HEK293 (cell line): ENCODE results near the gene MAPT.
"Not testable (repeated sequence)": the region's sequence is repeated elsewhere in the genome, so short reads cannot be mapped to it uniquely, and the experiment has no call there.

Experiments
- CTCF ChIA-PET: fragments of 350-600 bp; formaldehyde crosslinking; extraction: SDS; loops from one replicate; lab custom pipeline; 2021; ENCODE audit warnings: antibody characterized with exemption; lab: Yijun Ruan, JAX
- POLR2A ChIA-PET: fragments of 300-600 bp; formaldehyde crosslinking; extraction: SDS; loops from one replicate; lab custom pipeline; 2020; ENCODE audit warnings: antibody characterized with exemption, inconsistent platforms; lab: Yijun Ruan, JAX
- H3K27ac ChIP-seq: fragments of 200-500 bp; sonication (Bioruptor generic); 2 replicates; pipeline ENCODE4 v1.5.1; 2014; ENCODE audit warnings: low read depth, low read length, control low read depth, inconsistent platforms; ENCODE audit errors: extremely low read depth
- H3K36me3 ChIP-seq, 2 experiments: fragments of 200-500 bp in 1 of 2; sonication (Bioruptor generic) in 1 of 2; 1 replicate in 1 of 2; 2 replicates in 1 of 2; pipeline ENCODE4 v1.5.1; 2014 to 2017; ENCODE audit warnings: inconsistent platforms in 2 of 2, low read length in 2 of 2; ENCODE audit not compliant: control insufficient read depth in 2 of 2, insufficient read depth in 1 of 2
- H3K4me1 ChIP-seq: fragments of 200-500 bp; sonication (Bioruptor generic); 2 replicates; pipeline ENCODE4 v1.5.1; 2014; ENCODE audit warnings: mild to moderate bottlenecking, low read length, inconsistent platforms; ENCODE audit not compliant: control insufficient read depth, insufficient read depth
- H3K4me3 ChIP-seq: 2 replicates; pipeline ENCODE4 v1.5.1; 2011; ENCODE audit warnings: low read depth, mild to moderate bottlenecking, control low read depth, low read length, moderate library complexity
- H3K9me3 ChIP-seq: fragments of 200-500 bp; sonication (Bioruptor generic); 2 replicates; pipeline ENCODE4 v1.5.1; 2014; ENCODE audit warnings: low read depth, low read length, inconsistent platforms; ENCODE audit not compliant: control insufficient read depth, insufficient read depth
- BCL11B ChIP-seq: fragments of 450-650 bp; formaldehyde crosslinking; IDR thresholded peaks from 2 replicates; pipeline ENCODE4 v1.5.1; 2016; ENCODE audit warnings: low read depth, missing biosample characterization, missing genetic modification characterization
- HOXD13 ChIP-seq: sonication (generic); formaldehyde crosslinking; IDR thresholded peaks from 2 replicates; pipeline ENCODE4 v1.8.0; 2022; ENCODE audit warnings: missing genetic modification reagents, borderline replicate concordance
- KLF16 ChIP-seq: fragments of 450-650 bp; formaldehyde crosslinking; IDR thresholded peaks from 2 replicates; pipeline ENCODE4 v1.5.1; 2017; ENCODE audit warnings: missing biosample characterization, missing genetic modification characterization
- KLF9 ChIP-seq: fragments of 450-650 bp; formaldehyde crosslinking; IDR thresholded peaks from 2 replicates; pipeline ENCODE4 v1.5.1; 2016; ENCODE audit warnings: missing biosample characterization, missing genetic modification characterization, low read depth
- MZF1 ChIP-seq: fragments of 450-650 bp; formaldehyde crosslinking; IDR thresholded peaks from 2 replicates; pipeline ENCODE4 v1.5.1; 2017; ENCODE audit warnings: missing biosample characterization, missing genetic modification characterization, borderline replicate concordance
- TRIM28 ChIP-seq: IDR thresholded peaks from 2 replicates; pipeline ENCODE4 v1.6.1; 2011; ENCODE audit warnings: low read length, control low read depth, borderline replicate concordance
- ZBTB20 ChIP-seq: fragments of 450-650 bp; formaldehyde crosslinking; IDR thresholded peaks from 2 replicates; pipeline ENCODE4 v1.5.1; 2016; ENCODE audit warnings: missing biosample characterization, missing genetic modification characterization
- ZIC2 ChIP-seq: fragments of 450-650 bp; formaldehyde crosslinking; IDR thresholded peaks from 2 replicates; pipeline ENCODE4 v1.5.1; 2016; ENCODE audit warnings: missing biosample characterization, missing genetic modification characterization
- ZNF133 ChIP-seq: fragments of 450-650 bp; formaldehyde crosslinking; IDR thresholded peaks from 2 replicates; pipeline ENCODE4 v1.5.1; 2016; ENCODE audit warnings: missing biosample characterization, missing genetic modification characterization
- ZNF214 ChIP-seq: fragments of 450-650 bp; formaldehyde crosslinking; IDR thresholded peaks from 2 replicates; pipeline ENCODE4 v1.5.1; 2017; ENCODE audit warnings: missing biosample characterization, mild to moderate bottlenecking, missing genetic modification characterization, borderline replicate concordance
- ZNF274 ChIP-seq, 2 experiments: fragments of 200-500 bp in 1 of 2; fragments of 450-650 bp in 1 of 2; sonication (Bioruptor generic) in 1 of 2; formaldehyde crosslinking in 1 of 2; IDR thresholded peaks; 2 replicates each; pipeline versions ENCODE4 v1.5.1 to v1.6.1; 2014 to 2016; ENCODE audit warnings: borderline replicate concordance in 1 of 2, inconsistent platforms in 1 of 2, low read length in 1 of 2, missing biosample characterization in 1 of 2, missing genetic modification characterization in 1 of 2
- ZNF292 ChIP-seq: fragments of 450-650 bp; formaldehyde crosslinking; IDR thresholded peaks from 2 replicates; pipeline ENCODE4 v1.5.1; 2016; ENCODE audit warnings: low read depth, missing biosample characterization, missing genetic modification characterization, borderline replicate concordance
- ZNF423 ChIP-seq: fragments of 450-650 bp; formaldehyde crosslinking; IDR thresholded peaks from 2 replicates; pipeline ENCODE4 v1.5.1; 2016; ENCODE audit warnings: missing biosample characterization, missing genetic modification characterization
- ZNF514 ChIP-seq: fragments of 450-650 bp; formaldehyde crosslinking; IDR thresholded peaks from 2 replicates; pipeline ENCODE4 v1.5.1; 2016; ENCODE audit warnings: missing biosample characterization, missing genetic modification characterization
- ZNF621 ChIP-seq: fragments of 450-650 bp; formaldehyde crosslinking; IDR thresholded peaks from 2 replicates; pipeline ENCODE4 v1.5.1; 2017; ENCODE audit warnings: missing biosample characterization, missing genetic modification characterization
- ZNF623 ChIP-seq: fragments of 450-650 bp; formaldehyde crosslinking; IDR thresholded peaks from 2 replicates; pipeline ENCODE4 v1.5.1; 2016; ENCODE audit warnings: missing biosample characterization, missing genetic modification characterization
- ZNF768 ChIP-seq: fragments of 450-650 bp; formaldehyde crosslinking; IDR thresholded peaks from 2 replicates; pipeline ENCODE4 v1.5.1; 2018; ENCODE audit warnings: missing biosample characterization, mild to moderate bottlenecking, missing genetic modification characterization
- ZNF785 ChIP-seq: fragments of 450-650 bp; formaldehyde crosslinking; IDR thresholded peaks from 2 replicates; pipeline ENCODE4 v1.5.1; 2016; ENCODE audit warnings: missing biosample characterization, missing genetic modification characterization
- TF ChIP-seq, protein P1 (sequence below): fragments of 450-650 bp; formaldehyde crosslinking; IDR thresholded peaks from 2 replicates; pipeline ENCODE4 v1.5.1; 2016; ENCODE audit warnings: missing biosample characterization, missing genetic modification characterization
- TF ChIP-seq, protein P2 (sequence below): fragments of 450-650 bp; formaldehyde crosslinking; IDR thresholded peaks from 2 replicates; pipeline ENCODE4 v1.5.1; 2016; ENCODE audit warnings: missing biosample characterization, missing genetic modification characterization, borderline replicate concordance
- TF ChIP-seq, protein P3 (sequence below): fragments of 450-650 bp; formaldehyde crosslinking; IDR thresholded peaks from 2 replicates; pipeline ENCODE4 v1.5.1; 2016; ENCODE audit warnings: missing biosample characterization, missing genetic modification characterization

The MAPT gene

DNA sequence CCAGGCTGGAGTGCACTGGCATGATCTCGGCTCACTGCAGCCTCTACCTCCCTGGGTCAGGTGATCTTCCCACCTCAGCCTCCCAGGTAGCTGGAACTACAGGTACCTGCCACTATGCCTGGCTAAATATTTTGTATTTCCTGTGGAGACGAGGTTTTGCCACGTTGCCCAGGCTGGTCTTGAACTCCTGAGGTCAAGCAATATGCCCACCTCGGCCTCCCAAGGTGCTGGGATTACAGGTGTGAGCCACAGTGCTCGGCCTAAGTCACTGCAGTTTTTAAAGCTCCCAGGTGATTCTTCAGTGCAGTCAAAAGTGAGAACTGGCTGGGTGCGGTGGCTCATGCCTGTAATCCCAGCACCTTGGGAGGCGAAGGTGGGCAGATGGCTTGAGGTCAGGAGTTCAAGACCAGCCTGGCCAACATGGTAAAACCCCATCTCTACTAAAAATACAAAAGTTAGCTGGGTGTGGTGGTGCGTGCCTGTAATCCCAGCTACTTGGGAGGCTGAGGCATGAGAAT is 125.1 kb downstream of the MAPT start:
- H3K27ac ChIP-seq, H3K9me3 ChIP-seq, H3K4me1 ChIP-seq, POLR2A ChIA-PET, H3K4me3 ChIP-seq, CTCF ChIA-PET: not testable (repeated sequence)
- H3K36me3 ChIP-seq, result peaks cover 0 to 10% of the 10 kb centered on the region in 2 experiments; a peak in 2 of 3 replicates

DNA sequence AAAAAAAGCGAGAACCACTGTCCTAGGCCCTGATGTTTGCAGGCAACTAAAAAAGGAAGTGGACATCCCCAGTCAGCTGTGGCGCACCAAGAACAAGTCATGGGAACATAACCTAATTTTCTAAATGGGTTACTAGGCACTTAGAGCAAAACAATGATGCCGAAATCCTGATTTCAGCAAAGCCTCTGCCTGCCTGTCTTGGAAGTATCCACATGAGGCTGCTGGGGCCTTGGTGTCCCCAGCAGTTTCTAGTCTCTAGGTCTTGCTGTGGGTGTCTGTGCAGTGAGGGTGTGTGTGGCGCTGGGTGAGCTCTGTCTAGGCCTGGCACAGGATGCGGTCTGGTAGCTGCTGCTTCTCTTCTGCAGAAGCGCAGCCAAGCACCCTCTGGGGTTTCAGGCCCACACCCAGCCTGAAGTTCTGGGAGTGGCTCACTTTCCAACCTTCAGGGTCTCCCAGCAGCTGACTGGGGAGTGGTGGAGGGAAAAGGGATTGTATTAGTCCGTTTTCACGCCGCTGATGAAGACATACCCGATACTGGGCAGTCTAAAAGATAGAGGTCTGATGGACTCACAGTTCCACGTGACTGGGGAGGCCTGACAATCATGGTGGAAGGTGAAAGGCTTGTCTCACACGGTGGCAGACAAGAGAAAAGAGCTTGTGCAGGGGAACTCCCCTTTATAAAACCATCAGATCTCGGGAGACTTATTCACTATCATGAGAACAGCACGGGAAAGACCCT is 125.8 kb downstream of the MAPT start:
- POLR2A ChIA-PET, result no interaction called here
- no peak overlapping the region for H3K27ac ChIP-seq
- CTCF ChIA-PET, result interaction anchor here (0.7 to 1.1 kb wide), 2 partner anchors 25 to 248 kb away, joined by 4 read pairs; no protein-coding TSS in a partner anchor

DNA sequence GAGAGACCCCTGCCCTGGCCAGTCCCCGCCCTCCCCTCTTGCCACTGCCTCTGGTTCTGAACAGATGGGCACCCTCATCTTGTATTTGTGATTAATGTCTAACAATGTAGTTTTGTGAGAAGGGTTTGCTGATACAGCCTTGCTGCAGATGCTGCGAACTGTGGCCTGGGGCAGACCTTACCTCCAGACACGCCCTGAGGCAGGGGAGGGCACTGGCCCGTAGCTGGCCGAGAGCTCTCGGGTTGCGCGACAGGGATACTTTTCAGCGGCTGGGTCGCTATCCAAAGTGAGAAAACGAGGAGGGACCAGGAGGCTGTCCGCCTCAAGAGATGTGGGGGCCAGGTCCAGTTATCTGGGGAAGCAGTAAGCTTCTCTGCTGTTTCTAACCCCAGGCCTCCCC is 126.6 kb downstream of the MAPT start:
- H3K9me3 ChIP-seq, result no peaks in the 10 kb centered on the region
- CTCF ChIA-PET, result interaction anchor here (0.7 to 1.1 kb wide), 2 partner anchors 24 to 249 kb away, joined by 4 read pairs; no protein-coding TSS in a partner anchor

More for the DNA sequence above, 125.8 kb downstream of the MAPT start:
- no peak for TF ChIP-seq MZF1 (tag by site-specific recombination)
- Histone ChIP-seq H3K4me1 (no peaks in the 10 kb centered on the region), H3K9me3 (no peaks in the 10 kb centered on the region), H3K4me3 (no peak overlapping the region), H3K36me3 (peaks cover 0 to 16% of the 10 kb centered on the region in 2 experiments; a peak in 2 of 3 replicates)

DNA sequence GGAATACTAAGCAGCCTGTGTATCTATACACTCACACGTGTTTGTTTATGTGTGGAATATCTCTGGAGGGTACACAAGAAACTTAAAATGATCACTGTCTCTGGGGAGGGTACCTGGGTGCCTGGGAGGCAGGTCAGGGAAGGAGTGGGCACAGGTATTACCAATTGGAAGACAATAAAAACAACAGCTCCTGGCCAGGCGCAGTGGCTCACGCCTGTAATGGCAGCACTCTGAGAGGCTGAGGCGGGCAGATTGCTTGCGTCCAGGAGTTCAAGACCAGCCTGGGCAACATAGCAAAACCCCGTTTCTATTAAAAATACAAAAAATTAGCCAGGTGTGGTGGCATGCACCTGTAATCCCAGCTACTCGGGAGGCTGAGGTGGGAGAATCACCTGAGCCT is 129.0 kb downstream of the MAPT start:
- H3K27ac ChIP-seq, CTCF ChIA-PET, H3K4me3 ChIP-seq, H3K4me1 ChIP-seq, H3K9me3 ChIP-seq, POLR2A ChIA-PET: not testable (repeated sequence)
- H3K36me3 ChIP-seq, result peaks cover 0 to 48% of the 10 kb centered on the region in 2 experiments; a peak in 1 of 3 replicates

More for the DNA sequence above, 126.6 kb downstream of the MAPT start:
- TF ChIP-seq ZIC2 (tag by site-specific recombination), result no peak
- no peak for TF ChIP-seq BCL11B (tag by site-specific recombination)
- TF ChIP-seq ZNF274 (IDR thresholded peaks at IDR 0.05; ENCODE audit: low read length), result no peak
- TF ChIP-seq ZNF274 (tag by site-specific recombination; IDR thresholded peaks at IDR 0.05; ENCODE audit: borderline replicate concordance), result no peak
- TF ChIP-seq, protein P1, sequence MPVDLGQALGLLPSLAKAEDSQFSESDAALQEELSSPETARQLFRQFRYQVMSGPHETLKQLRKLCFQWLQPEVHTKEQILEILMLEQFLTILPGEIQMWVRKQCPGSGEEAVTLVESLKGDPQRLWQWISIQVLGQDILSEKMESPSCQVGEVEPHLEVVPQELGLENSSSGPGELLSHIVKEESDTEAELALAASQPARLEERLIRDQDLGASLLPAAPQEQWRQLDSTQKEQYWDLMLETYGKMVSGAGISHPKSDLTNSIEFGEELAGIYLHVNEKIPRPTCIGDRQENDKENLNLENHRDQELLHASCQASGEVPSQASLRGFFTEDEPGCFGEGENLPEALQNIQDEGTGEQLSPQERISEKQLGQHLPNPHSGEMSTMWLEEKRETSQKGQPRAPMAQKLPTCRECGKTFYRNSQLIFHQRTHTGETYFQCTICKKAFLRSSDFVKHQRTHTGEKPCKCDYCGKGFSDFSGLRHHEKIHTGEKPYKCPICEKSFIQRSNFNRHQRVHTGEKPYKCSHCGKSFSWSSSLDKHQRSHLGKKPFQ (tag by site-specific recombination), result no peak
- TF ChIP-seq ZNF423, result no peak
- no peak for TF ChIP-seq ZNF514 (tag by site-specific recombination)
- TF ChIP-seq KLF16 (tag by site-specific recombination), result no peak
- no peak for TF ChIP-seq ZNF133 (tag by site-specific recombination)
- no peak for TF ChIP-seq ZNF768 (tag by site-specific recombination)
- no peak for TF ChIP-seq ZNF785 (tag by site-specific recombination)
- TF ChIP-seq ZNF623 (tag by site-specific recombination), result no peak
- no peak for TF ChIP-seq TRIM28
- no peak for TF ChIP-seq ZNF621
- TF ChIP-seq ZBTB20, result no peak
- TF ChIP-seq, protein P2, sequence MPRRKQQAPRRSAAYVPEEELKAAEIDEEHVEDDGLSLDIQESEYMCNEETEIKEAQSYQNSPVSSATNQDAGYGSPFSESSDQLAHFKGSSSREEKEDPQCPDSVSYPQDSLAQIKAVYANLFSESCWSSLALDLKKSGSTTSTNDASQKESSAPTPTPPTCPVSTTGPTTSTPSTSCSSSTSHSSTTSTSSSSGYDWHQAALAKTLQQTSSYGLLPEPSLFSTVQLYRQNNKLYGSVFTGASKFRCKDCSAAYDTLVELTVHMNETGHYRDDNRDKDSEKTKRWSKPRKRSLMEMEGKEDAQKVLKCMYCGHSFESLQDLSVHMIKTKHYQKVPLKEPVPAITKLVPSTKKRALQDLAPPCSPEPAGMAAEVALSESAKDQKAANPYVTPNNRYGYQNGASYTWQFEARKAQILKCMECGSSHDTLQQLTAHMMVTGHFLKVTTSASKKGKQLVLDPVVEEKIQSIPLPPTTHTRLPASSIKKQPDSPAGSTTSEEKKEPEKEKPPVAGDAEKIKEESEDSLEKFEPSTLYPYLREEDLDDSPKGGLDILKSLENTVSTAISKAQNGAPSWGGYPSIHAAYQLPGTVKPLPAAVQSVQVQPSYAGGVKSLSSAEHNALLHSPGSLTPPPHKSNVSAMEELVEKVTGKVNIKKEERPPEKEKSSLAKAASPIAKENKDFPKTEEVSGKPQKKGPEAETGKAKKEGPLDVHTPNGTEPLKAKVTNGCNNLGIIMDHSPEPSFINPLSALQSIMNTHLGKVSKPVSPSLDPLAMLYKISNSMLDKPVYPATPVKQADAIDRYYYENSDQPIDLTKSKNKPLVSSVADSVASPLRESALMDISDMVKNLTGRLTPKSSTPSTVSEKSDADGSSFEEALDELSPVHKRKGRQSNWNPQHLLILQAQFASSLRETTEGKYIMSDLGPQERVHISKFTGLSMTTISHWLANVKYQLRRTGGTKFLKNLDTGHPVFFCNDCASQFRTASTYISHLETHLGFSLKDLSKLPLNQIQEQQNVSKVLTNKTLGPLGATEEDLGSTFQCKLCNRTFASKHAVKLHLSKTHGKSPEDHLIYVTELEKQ (tag by site-specific recombination), result no peak
- TF ChIP-seq, protein P3, sequence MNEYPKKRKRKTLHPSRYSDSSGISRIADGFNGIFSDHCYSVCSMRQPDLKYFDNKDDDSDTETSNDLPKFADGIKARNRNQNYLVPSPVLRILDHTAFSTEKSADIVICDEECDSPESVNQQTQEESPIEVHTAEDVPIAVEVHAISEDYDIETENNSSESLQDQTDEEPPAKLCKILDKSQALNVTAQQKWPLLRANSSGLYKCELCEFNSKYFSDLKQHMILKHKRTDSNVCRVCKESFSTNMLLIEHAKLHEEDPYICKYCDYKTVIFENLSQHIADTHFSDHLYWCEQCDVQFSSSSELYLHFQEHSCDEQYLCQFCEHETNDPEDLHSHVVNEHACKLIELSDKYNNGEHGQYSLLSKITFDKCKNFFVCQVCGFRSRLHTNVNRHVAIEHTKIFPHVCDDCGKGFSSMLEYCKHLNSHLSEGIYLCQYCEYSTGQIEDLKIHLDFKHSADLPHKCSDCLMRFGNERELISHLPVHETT, result no peak
- no peak for TF ChIP-seq KLF9 (tag by site-specific recombination)
- no peak for TF ChIP-seq ZNF214 (tag by site-specific recombination)
- no peak for TF ChIP-seq ZNF292 (tag by site-specific recombination)
- no peak for TF ChIP-seq HOXD13 (CRISPR knock-in tag)
- H3K4me3 ChIP-seq, result no peak overlapping the region
- H3K36me3 ChIP-seq, result peaks cover 0 to 24% of the 10 kb centered on the region in 2 experiments; a peak in 2 of 3 replicates
- H3K4me1 ChIP-seq, result no peaks in the 10 kb centered on the region
- no peak overlapping the region for H3K27ac ChIP-seq
- POLR2A ChIA-PET, result no interaction called here
